Neural progenitor cell (in vitro differentiated cells): ENCODE data around the gene DISC1. TPM values are rescaled to one million over a fixed set of nuclear protein-coding genes. Genes with fewer than 3 reads are reported as not detected.
"Not testable (repeated sequence)": the region's sequence is repeated elsewhere in the genome, so short reads cannot be mapped to it uniquely, and the experiment has no call there.

Source experiments
- DNase-seq: peaks from one replicate; pipeline ENCODE4 v3.0.0-alpha.2; 2016; ENCODE audit warnings: low spot score
- H2AFZ ChIP-seq: fragments of 200-600 bp; sonication (generic); replicated peaks from 2 replicates; pipeline ENCODE4 v1.6.1; 2016; ENCODE audit warnings: antibody characterized with exemption
- H3F3A ChIP-seq: fragments of 200-600 bp; sonication (generic); 2 replicates; pipeline ENCODE4 v1.6.1; 2016; ENCODE audit warnings: antibody characterized with exemption, low read depth
- H3K27ac ChIP-seq: fragments of 200-600 bp; sonication (generic); 2 replicates; pipeline ENCODE4 v1.5.1; 2016; ENCODE audit warnings: mild to moderate bottlenecking
- H3K27me3 ChIP-seq: fragments of 200-600 bp; sonication (generic); 2 replicates; pipeline ENCODE4 v1.6.1; 2016; ENCODE audit warnings: mild to moderate bottlenecking, moderate library complexity
- H3K36me3 ChIP-seq: fragments of 200-600 bp; sonication (generic); 2 replicates; pipeline ENCODE4 v1.5.1; 2016
- H3K4me1 ChIP-seq: fragments of 200-600 bp; sonication (generic); 2 replicates; pipeline ENCODE4 v1.6.1; 2016; ENCODE audit warnings: mixed run types
- H3K4me2 ChIP-seq: fragments of 200-600 bp; sonication (generic); 2 replicates; pipeline ENCODE4 v1.6.1; 2016
- H3K4me3 ChIP-seq: fragments of 200-600 bp; sonication (generic); 2 replicates; pipeline ENCODE4 v1.5.1; 2016
- H3K79me2 ChIP-seq: fragments of 200-600 bp; sonication (generic); 2 replicates; pipeline ENCODE4 v1.6.1; 2016; ENCODE audit warnings: low read depth
- H3K9ac ChIP-seq: fragments of 200-600 bp; sonication (generic); 2 replicates; pipeline ENCODE4 v1.6.1; 2016
- H3K9me3 ChIP-seq: fragments of 200-600 bp; sonication (generic); 2 replicates; pipeline ENCODE4 v1.5.1; 2016; ENCODE audit warnings: low read depth
- H4K20me1 ChIP-seq: fragments of 200-600 bp; sonication (generic); 2 replicates; pipeline ENCODE4 v1.6.1; 2016; ENCODE audit warnings: low read depth
- H3K27ac Mint-ChIP-seq: 3 replicates; pipeline ENCODE4 v1.8.0; 2021; ENCODE audit warnings: mixed read lengths
- H3K27me3 Mint-ChIP-seq: 2 replicates; pipeline ENCODE4 v1.8.0; 2022; ENCODE audit warnings: low read depth, mild to moderate bottlenecking, inconsistent platforms, moderate library complexity, mixed read lengths; ENCODE audit not compliant: insufficient read depth
- H3K36me3 Mint-ChIP-seq: 3 replicates; pipeline ENCODE4 v1.8.0; 2021; ENCODE audit warnings: mixed read lengths
- H3K4me1 Mint-ChIP-seq: 3 replicates; pipeline ENCODE4 v1.8.0; 2021; ENCODE audit warnings: mixed read lengths
- H3K4me3 Mint-ChIP-seq: 3 replicates; pipeline ENCODE4 v1.8.0; 2021; ENCODE audit warnings: mild to moderate bottlenecking, moderate library complexity, mixed read lengths
- H3K9me3 Mint-ChIP-seq: 3 replicates; pipeline ENCODE4 v1.8.0; 2020; ENCODE audit warnings: mixed read lengths
- EZH2 ChIP-seq: fragments of 200-600 bp; sonication (generic); IDR thresholded peaks from 2 replicates; pipeline ENCODE4 v1.6.1; 2017; ENCODE audit warnings: antibody characterized with exemption, mild to moderate bottlenecking, moderate library complexity
- EZH2phosphoT487 ChIP-seq: fragments of 200-600 bp; sonication (generic); IDR thresholded peaks from 2 replicates; pipeline ENCODE4 v1.6.1; 2017; ENCODE audit warnings: antibody characterized with exemption
- total RNA-seq: library from RNA; depleted of rRNA; stranded (reverse); fragments of >200 nt; gene quantifications from 2 replicates; pipeline ENCODE4 v1.2.3, GENCODE V29; 2015; ENCODE audit warnings: low replicate concordance
- TF ChIP-seq, protein P1 (sequence below): fragments of 200-600 bp; sonication (generic); IDR thresholded peaks from 2 replicates; pipeline ENCODE4 v1.5.1; 2017; ENCODE audit warnings: antibody characterized with exemption, mild to moderate bottlenecking

The DISC1 gene
- total RNA-seq, 1 donor from 2014 or later = 1.8 TPM

DNA sequence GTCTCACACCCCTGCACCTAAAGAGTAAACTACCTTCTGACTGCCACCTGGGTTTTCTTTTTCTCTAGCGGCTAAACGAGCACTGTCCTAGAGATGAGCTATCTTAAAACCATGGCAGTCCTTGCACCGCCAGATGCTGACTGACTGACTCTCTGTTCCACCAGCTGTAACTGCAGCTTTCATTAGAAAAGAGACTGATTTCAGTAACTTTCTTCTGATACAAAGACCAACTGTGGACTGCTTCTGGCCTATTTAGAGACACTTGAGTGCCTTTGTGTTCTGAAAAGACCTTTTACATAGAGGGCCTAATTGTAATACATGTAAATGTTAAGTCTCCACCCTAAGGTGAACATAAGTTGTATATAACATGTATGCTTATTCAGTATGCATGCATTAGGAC, 152.5 kb downstream of the DISC1 start:
- no peak for TF ChIP-seq EZH2
- TF ChIP-seq, protein P1, sequence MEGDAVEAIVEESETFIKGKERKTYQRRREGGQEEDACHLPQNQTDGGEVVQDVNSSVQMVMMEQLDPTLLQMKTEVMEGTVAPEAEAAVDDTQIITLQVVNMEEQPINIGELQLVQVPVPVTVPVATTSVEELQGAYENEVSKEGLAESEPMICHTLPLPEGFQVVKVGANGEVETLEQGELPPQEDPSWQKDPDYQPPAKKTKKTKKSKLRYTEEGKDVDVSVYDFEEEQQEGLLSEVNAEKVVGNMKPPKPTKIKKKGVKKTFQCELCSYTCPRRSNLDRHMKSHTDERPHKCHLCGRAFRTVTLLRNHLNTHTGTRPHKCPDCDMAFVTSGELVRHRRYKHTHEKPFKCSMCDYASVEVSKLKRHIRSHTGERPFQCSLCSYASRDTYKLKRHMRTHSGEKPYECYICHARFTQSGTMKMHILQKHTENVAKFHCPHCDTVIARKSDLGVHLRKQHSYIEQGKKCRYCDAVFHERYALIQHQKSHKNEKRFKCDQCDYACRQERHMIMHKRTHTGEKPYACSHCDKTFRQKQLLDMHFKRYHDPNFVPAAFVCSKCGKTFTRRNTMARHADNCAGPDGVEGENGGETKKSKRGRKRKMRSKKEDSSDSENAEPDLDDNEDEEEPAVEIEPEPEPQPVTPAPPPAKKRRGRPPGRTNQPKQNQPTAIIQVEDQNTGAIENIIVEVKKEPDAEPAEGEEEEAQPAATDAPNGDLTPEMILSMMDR = no peak
- no peak for TF ChIP-seq EZH2phosphoT487
- H3F3A ChIP-seq = no peaks in the 10 kb centered on the region
- H4K20me1 ChIP-seq = no peaks in the 10 kb centered on the region
- no peak overlapping the region for H2AFZ ChIP-seq
- Mint-ChIP-seq H3K4me3 (no peak overlapping the region), H3K4me1 (peaks cover 32% of the 10 kb centered on the region), H3K27me3 (peaks cover 2% of the 10 kb centered on the region), H3K27ac (no peak overlapping the region), H3K9me3 (peaks cover 3% of the 10 kb centered on the region), H3K36me3 (peaks cover 6% of the 10 kb centered on the region)
- no peak overlapping the region for H3K4me2 ChIP-seq
- no peak for DNase-seq
- H3K9ac ChIP-seq = no peak overlapping the region
- H3K4me1 ChIP-seq = no peaks in the 10 kb centered on the region
- H3K27ac ChIP-seq = no peak overlapping the region
- no peak overlapping the region for H3K4me3 ChIP-seq
- no peaks in the 10 kb centered on the region for H3K36me3 ChIP-seq
- no peaks in the 10 kb centered on the region for H3K79me2 ChIP-seq
- H3K9me3 ChIP-seq = no peaks in the 10 kb centered on the region
- H3K27me3 ChIP-seq = no peaks in the 10 kb centered on the region

DNA sequence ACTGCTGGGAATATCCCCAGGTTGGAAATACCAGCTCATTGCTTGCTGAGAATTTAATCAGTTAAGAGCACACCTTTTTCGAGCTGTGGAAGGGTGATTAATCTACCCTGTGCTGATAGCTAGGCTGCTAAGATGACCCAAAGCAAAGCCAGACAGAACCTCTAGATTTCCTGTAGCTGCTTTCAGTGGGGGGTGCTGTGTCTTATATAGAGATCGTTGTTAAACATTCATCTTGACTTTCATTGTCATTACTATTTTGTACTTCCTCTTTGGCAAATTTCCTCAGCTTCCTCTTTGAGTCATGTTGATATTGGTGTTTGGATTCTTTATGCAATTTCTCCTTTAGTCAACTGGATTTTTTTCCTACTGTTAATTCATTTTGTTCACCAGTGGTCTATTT, 155.3 kb downstream of the DISC1 start:
- Histone ChIP-seq H3K27me3 (no peaks in the 10 kb centered on the region), H4K20me1 (no peaks in the 10 kb centered on the region), H3K9ac (no peak overlapping the region), H3K27ac (no peak overlapping the region), H3K4me2 (no peak overlapping the region), H3F3A (no peaks in the 10 kb centered on the region), H2AFZ (no peak overlapping the region), H3K36me3 (no peaks in the 10 kb centered on the region), H3K9me3 (no peaks in the 10 kb centered on the region), H3K4me3 (no peak overlapping the region), H3K79me2 (no peaks in the 10 kb centered on the region), H3K4me1 (no peaks in the 10 kb centered on the region)
- H3K36me3 Mint-ChIP-seq = no peaks in the 10 kb centered on the region
- H3K4me3 Mint-ChIP-seq = no peak overlapping the region
- peaks cover 12% of the 10 kb centered on the region for H3K4me1 Mint-ChIP-seq
- no peak for DNase-seq
- TF ChIP-seq EZH2phosphoT487 (no peak), EZH2 (no peak)
- TF ChIP-seq, protein P1 = no peak
- no peak overlapping the region for H3K27ac Mint-ChIP-seq
- no peaks in the 10 kb centered on the region for H3K9me3 Mint-ChIP-seq
- no peaks in the 10 kb centered on the region for H3K27me3 Mint-ChIP-seq

DNA sequence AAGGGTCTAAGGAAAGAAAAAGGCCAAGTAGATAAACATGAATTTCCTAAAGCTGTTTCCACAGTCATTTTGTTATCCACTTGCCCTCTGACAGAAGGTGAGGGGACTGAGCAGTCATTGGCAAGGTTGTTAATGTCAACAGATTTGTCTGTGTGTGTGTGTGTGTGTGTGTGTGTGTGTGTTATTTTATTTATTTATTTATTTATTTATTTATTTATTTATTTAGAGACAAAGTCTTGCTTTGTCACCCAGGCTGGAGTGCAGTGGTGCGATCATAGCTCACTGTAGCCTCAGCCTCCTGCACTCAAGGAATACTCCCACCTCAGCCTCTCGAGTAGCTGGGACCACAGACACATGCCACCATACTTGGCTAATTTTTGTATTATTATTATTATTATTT, 158.5 kb downstream of the DISC1 start:
- not testable (repeated sequence) for H3K9ac ChIP-seq, H3K36me3 ChIP-seq, H3K79me2 ChIP-seq, H3K4me1 ChIP-seq, H3K9me3 ChIP-seq, H3K27ac ChIP-seq, H4K20me1 ChIP-seq, H3K4me3 ChIP-seq, H3K27me3 ChIP-seq, H3K4me1 Mint-ChIP-seq, H3K4me3 Mint-ChIP-seq, H3K36me3 Mint-ChIP-seq, DNase-seq, H3K27ac Mint-ChIP-seq, H3K4me2 ChIP-seq, H2AFZ ChIP-seq, H3K27me3 Mint-ChIP-seq, H3F3A ChIP-seq, H3K9me3 Mint-ChIP-seq

DNA sequence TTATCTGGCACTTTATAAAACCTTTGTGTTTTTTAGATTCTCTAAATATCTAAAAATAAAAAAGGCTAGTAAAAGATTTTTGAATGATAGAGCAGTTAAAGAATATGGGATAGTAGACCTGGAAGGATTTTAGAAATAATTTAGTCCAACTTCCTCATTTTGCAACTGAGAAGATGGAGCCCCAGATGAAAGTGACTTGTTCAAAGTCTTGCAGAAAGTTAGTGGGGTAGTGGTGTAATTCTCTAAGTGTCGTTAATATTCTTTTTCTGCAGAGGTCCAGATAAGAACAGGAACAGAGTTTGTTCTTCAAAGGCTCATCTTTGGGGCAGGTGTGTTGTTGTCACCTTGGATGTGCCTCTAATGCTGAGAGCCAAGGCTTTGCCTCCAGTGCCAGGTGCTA, 159.5 kb downstream of the DISC1 start:
- Histone ChIP-seq H3K4me2 (no peak overlapping the region), H3K9me3 (no peaks in the 10 kb centered on the region), H2AFZ (no peak overlapping the region), H3K27me3 (no peaks in the 10 kb centered on the region), H4K20me1 (no peaks in the 10 kb centered on the region), H3F3A (no peaks in the 10 kb centered on the region), H3K9ac (no peak overlapping the region), H3K36me3 (no peaks in the 10 kb centered on the region), H3K79me2 (no peaks in the 10 kb centered on the region), H3K4me1 (no peaks in the 10 kb centered on the region), H3K27ac (no peak overlapping the region), H3K4me3 (no peak overlapping the region)
- no peak for DNase-seq
- no peaks in the 10 kb centered on the region for H3K9me3 Mint-ChIP-seq
- H3K4me3 Mint-ChIP-seq = no peak overlapping the region
- peaks cover 2% of the 10 kb centered on the region for H3K27me3 Mint-ChIP-seq
- no peaks in the 10 kb centered on the region for H3K4me1 Mint-ChIP-seq
- H3K36me3 Mint-ChIP-seq = no peaks in the 10 kb centered on the region
- TF ChIP-seq, protein P1 = no peak
- no peak for TF ChIP-seq EZH2phosphoT487
- no peak for TF ChIP-seq EZH2
- H3K27ac Mint-ChIP-seq = no peak overlapping the region
